PC-3 (cell line): ENCODE measurements around the gene GFRA1. TPM values are rescaled to one million over a fixed set of nuclear protein-coding genes. Genes with fewer than 3 reads are reported as not detected.

ENCODE experiments used
- ATAC-seq: fragments of 200-7000 bp; cut with Tn5 transposase; 2 replicates; pipeline ENCODE4 v1.9.1; 2020; ENCODE audit warnings: mild to moderate bottlenecking, moderate library complexity
- BruUV-seq: library from RNA; stranded (reverse); fragments of 400-500 nt; replicated peaks from 2 replicates; lab custom pipeline; 2021; lab: Mats Ljungman, UMichigan
- CTCF ChIA-PET: fragments of 300-600 bp; sonication (Branson Sonifier 250); formaldehyde crosslinking; loops from one replicate; lab custom pipeline; 2022; ENCODE audit warnings: antibody characterized with exemption; lab: Charles Lee
- POLR2A ChIA-PET: fragments of 300-600 bp; sonication (Branson Sonifier 250); formaldehyde crosslinking; loops from one replicate; lab custom pipeline; 2022; ENCODE audit warnings: antibody characterized with exemption; ENCODE audit not compliant: unreplicated experiment; lab: Charles Lee
- DNase-seq: peaks from one replicate; pipeline ENCODE4 v3.0.0-alpha.2; 2015
- H2AFZ ChIP-seq: fragments of 300-600 bp; sonication (generic); 2 replicates; pipeline ENCODE4 v1.6.0; 2016; ENCODE audit warnings: antibody characterized with exemption, low read length
- H3F3A ChIP-seq: fragments of 300-600 bp; sonication (generic); one replicate; pipeline ENCODE4 v1.6.0; 2017; ENCODE audit warnings: antibody characterized with exemption, low read length, control low read depth, mild to moderate bottlenecking; ENCODE audit not compliant: unreplicated experiment
- H3K27ac ChIP-seq: fragments of 300-600 bp; sonication (generic); 2 replicates; pipeline ENCODE4 v1.5.1; 2016; ENCODE audit warnings: mild to moderate bottlenecking, low read length
- H3K27me3 ChIP-seq: fragments of 300-600 bp; sonication (generic); 2 replicates; pipeline ENCODE4 v1.6.1; 2016; ENCODE audit warnings: low read length, mixed read lengths
- H3K36me3 ChIP-seq: fragments of 300-600 bp; sonication (generic); 2 replicates; pipeline ENCODE4 v1.6.1; 2016; ENCODE audit warnings: low read depth, mixed run types, low read length, mixed read lengths
- H3K4me1 ChIP-seq: fragments of 300-600 bp; sonication (generic); 2 replicates; pipeline ENCODE4 v1.5.1; 2016; ENCODE audit warnings: low read length; ENCODE audit not compliant: insufficient read depth
- H3K4me2 ChIP-seq: fragments of 300-600 bp; sonication (generic); 2 replicates; pipeline ENCODE4 v1.6.0; 2016; ENCODE audit warnings: low read length
- H3K4me3 ChIP-seq: fragments of 300-600 bp; sonication (generic); 2 replicates; pipeline ENCODE4 v1.5.1; 2016; ENCODE audit warnings: mild to moderate bottlenecking, low read length, mixed read lengths
- H3K79me2 ChIP-seq: fragments of 300-600 bp; sonication (generic); 2 replicates; pipeline ENCODE4 v1.6.1; 2017; ENCODE audit warnings: low read length, mixed read lengths
- H3K9ac ChIP-seq: fragments of 300-600 bp; sonication (generic); 2 replicates; pipeline ENCODE4 v1.6.0; 2016; ENCODE audit warnings: mild to moderate bottlenecking, low read length
- H3K9me2 ChIP-seq: fragments of 300-600 bp; sonication (generic); replicated peaks from 2 replicates; pipeline ENCODE4 v1.6.1; 2016; ENCODE audit warnings: mixed run types, low read length, mixed read lengths
- H3K9me3 ChIP-seq: fragments of 300-600 bp; sonication (generic); 2 replicates; pipeline ENCODE4 v1.6.1; 2016; ENCODE audit warnings: low read length, mixed read lengths
- H4K20me1 ChIP-seq: fragments of 300-600 bp; sonication (generic); 2 replicates; pipeline ENCODE4 v1.6.1; 2016; ENCODE audit warnings: low read length, mixed read lengths
- EZH2 ChIP-seq: fragments of 300-600 bp; sonication (generic); IDR thresholded peaks from one replicate; pipeline ENCODE4 v1.6.1; 2017; ENCODE audit warnings: antibody characterized with exemption, mild to moderate bottlenecking, low read length; ENCODE audit not compliant: unreplicated experiment
- EZH2phosphoT487 ChIP-seq: fragments of 300-600 bp; sonication (generic); IDR thresholded peaks from 2 replicates; pipeline ENCODE4 v1.6.1; 2018; ENCODE audit warnings: mild to moderate bottlenecking, antibody characterized with exemption, low read length, borderline replicate concordance
- intact Hi-C: fragments of 100-400 bp; cut with micrococcal nuclease; formaldehyde crosslinking; loops from 2 replicates; pipeline ENCODE4 v1.9.0; 2023
- total RNA-seq: library from RNA; depleted of rRNA; stranded (reverse); fragments of >200 nt; gene quantifications from 2 replicates; pipeline ENCODE4 v1.2.3, GENCODE V29; 2014
- TF ChIP-seq, protein P1 (sequence below): fragments of 300-600 bp; sonication (generic); conservative IDR thresholded peaks from 2 replicates; pipeline ENCODE4 v1.5.1; 2017; ENCODE audit warnings: antibody characterized with exemption, low read depth, mild to moderate bottlenecking, low read length

The GFRA1 gene
- total RNA-seq, 1 experiment from 2014 or later, result not detected

DNA sequence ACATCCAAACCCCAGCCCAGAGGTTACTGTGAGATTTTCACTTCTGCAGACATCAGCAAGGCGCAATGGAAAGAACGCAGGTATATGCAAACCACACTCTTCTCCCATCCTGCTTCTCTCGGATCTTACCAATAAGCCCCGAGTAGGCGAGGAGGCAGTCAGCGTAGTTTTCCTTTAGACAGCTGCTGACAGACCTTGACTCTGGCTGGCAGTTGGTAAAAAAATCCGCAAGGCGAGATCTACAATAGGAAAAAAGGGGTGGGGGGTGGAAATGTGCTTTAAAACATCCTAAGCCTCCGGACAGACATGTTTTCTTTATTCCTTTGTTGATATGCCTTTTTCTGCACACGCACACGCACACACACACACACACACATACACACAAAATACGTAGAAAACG lies 176.5 kb downstream of the GFRA1 start:
- Histone ChIP-seq H3K9me2 (no peaks in the 10 kb centered on the region), H3K4me1 (no peaks in the 10 kb centered on the region), H3K9ac (no peak overlapping the region), H4K20me1 (no peaks in the 10 kb centered on the region), H3K9me3 (no peaks in the 10 kb centered on the region), H3K4me2 (no peak overlapping the region), H3K79me2 (no peaks in the 10 kb centered on the region), H3K4me3 (no peak overlapping the region), H3K27me3 (peaks cover 11% of the 10 kb centered on the region; the same call in 1 of the 2 replicates), H3K27ac (no peak overlapping the region), H3F3A (no peaks in the 10 kb centered on the region), H3K36me3 (no peaks in the 10 kb centered on the region), H2AFZ (no peak overlapping the region)
- intact Hi-C loops, result no loop called here
- ATAC-seq, result no peak
- DNase-seq, result no peak
- TF ChIP-seq, protein P1, sequence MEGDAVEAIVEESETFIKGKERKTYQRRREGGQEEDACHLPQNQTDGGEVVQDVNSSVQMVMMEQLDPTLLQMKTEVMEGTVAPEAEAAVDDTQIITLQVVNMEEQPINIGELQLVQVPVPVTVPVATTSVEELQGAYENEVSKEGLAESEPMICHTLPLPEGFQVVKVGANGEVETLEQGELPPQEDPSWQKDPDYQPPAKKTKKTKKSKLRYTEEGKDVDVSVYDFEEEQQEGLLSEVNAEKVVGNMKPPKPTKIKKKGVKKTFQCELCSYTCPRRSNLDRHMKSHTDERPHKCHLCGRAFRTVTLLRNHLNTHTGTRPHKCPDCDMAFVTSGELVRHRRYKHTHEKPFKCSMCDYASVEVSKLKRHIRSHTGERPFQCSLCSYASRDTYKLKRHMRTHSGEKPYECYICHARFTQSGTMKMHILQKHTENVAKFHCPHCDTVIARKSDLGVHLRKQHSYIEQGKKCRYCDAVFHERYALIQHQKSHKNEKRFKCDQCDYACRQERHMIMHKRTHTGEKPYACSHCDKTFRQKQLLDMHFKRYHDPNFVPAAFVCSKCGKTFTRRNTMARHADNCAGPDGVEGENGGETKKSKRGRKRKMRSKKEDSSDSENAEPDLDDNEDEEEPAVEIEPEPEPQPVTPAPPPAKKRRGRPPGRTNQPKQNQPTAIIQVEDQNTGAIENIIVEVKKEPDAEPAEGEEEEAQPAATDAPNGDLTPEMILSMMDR, result no peak
- TF ChIP-seq EZH2phosphoT487 (no peak), EZH2 (no peak)
- POLR2A ChIA-PET, result no interaction called here
- CTCF ChIA-PET, result no interaction called here
- BruUV-seq, result no TSS peak

DNA sequence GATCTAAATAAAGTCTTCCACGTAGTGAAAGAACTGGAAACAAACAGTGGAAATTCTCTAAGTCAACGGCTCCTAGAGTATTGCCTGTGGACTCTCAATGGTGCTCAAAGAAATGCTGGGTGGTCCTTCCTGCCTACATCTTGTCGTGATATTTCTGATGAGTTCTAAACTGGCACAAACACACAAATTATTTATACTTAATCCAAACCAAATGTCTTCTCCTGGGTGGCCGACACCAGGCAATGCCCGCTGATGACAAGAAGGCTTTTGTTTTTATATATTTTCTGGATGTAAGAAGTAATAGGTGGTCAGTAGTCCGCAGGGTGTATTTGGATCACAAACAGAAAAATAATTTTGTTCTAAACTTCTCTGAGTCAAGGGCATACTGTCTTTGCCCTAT lies 178.7 kb downstream of the GFRA1 start:
- Histone ChIP-seq H4K20me1 (no peaks in the 10 kb centered on the region), H3K4me3 (no peak overlapping the region), H3K4me2 (no peak overlapping the region), H3K79me2 (no peaks in the 10 kb centered on the region), H3K27ac (no peak overlapping the region), H3K27me3 (peaks cover 11% of the 10 kb centered on the region; the same call in 1 of the 2 replicates), H3K9ac (no peak overlapping the region), H3K4me1 (no peaks in the 10 kb centered on the region), H3K36me3 (no peaks in the 10 kb centered on the region), H3K9me2 (no peaks in the 10 kb centered on the region), H3F3A (no peaks in the 10 kb centered on the region), H2AFZ (no peak overlapping the region), H3K9me3 (no peaks in the 10 kb centered on the region)
- POLR2A ChIA-PET, result no interaction called here
- ATAC-seq (no peak), DNase-seq (no peak)
- CTCF ChIA-PET, result no interaction called here
- intact Hi-C loops, result no loop called here
- TF ChIP-seq, protein P1, result no peak
- TF ChIP-seq EZH2 (no peak), EZH2phosphoT487 (no peak)
- no TSS peak for BruUV-seq

DNA sequence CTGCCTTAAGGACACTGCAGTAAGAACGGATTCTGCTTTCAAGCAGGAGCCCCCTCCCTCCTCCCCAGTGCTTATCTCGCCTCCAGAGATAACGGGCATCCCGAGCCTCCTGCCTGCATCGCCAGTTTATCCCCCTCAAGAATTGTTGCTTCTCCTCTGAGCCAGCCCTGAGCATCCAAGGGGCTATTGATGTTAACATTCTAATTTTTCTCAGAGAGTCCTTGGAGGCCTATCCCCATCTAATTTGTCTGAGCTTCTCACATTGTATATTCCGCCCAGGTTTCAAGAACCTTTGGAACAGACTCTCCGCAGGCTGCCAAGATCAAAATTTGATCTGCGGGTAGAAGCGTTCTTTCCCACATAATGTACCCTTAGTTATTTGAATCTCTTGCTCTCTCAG lies 180.0 kb downstream of the GFRA1 start:
- H3K79me2 ChIP-seq, result no peaks in the 10 kb centered on the region
- H3K9me2 ChIP-seq, result no peaks in the 10 kb centered on the region
- ChIA-PET CTCF (no interaction called here), POLR2A (no interaction called here)
- no peak for ATAC-seq
- BruUV-seq, result no TSS peak
- intact Hi-C loops, result no loop called here
- no peaks in the 10 kb centered on the region for H3K9me3 ChIP-seq
- H3K4me1 ChIP-seq, result no peaks in the 10 kb centered on the region
- no peaks in the 10 kb centered on the region for H4K20me1 ChIP-seq
- TF ChIP-seq, protein P1, result no peak
- no peak for TF ChIP-seq EZH2phosphoT487
- peaks cover 11% of the 10 kb centered on the region; the same call in 1 of the 2 replicates for H3K27me3 ChIP-seq
- no peak overlapping the region for H3K9ac ChIP-seq
- H3K36me3 ChIP-seq, result no peaks in the 10 kb centered on the region
- no peak for DNase-seq
- no peak overlapping the region for H2AFZ ChIP-seq
- no peak overlapping the region for H3K27ac ChIP-seq
- H3K4me3 ChIP-seq, result no peak overlapping the region
- H3K4me2 ChIP-seq, result no peak overlapping the region
- no peaks in the 10 kb centered on the region for H3F3A ChIP-seq
